Measurements from ENCODE around the gene ARSG.
"Not testable (repeated sequence)": the region's sequence is repeated elsewhere in the genome, so short reads cannot be mapped to it uniquely, and the experiment has no call there.

Gene ARSG

GRCh38 chr17:68325961-68326360, 34.7 kb downstream of the ARSG start:
- no peaks in the 10 kb centered on the region; the same call in 1 of the 2 replicates for H3K27me3 ChIP-seq

GRCh38 chr17:68326681-68327080, 35.4 kb downstream of the ARSG start:
- Histone ChIP-seq H3K4me3 (ENCODE audit: low read depth, low read length) (no peak overlapping the region), H3K27me3 (no peaks in the 10 kb centered on the region; the same call in 1 of the 2 replicates), H3K36me3 (no peaks in the 10 kb centered on the region), H3K4me1 (no peaks in the 10 kb centered on the region), H3K9me3 (peaks cover 4% of the 10 kb centered on the region; the same call in 1 of the 2 replicates)
- no peak for TF ChIP-seq CTCF (IDR thresholded peaks at IDR 0.05; ENCODE audit: low read depth, low read length)
- DNase-seq = no peak

More at GRCh38 chr17:68325961-68326360, 34.7 kb downstream of the ARSG start:
- DNase-seq = no peak
- Histone ChIP-seq H3K4me3 (ENCODE audit: low read depth, low read length) (no peak overlapping the region), H3K9me3 (no peaks in the 10 kb centered on the region), H3K4me1 (no peaks in the 10 kb centered on the region), H3K36me3 (no peaks in the 10 kb centered on the region)
- no peak for TF ChIP-seq CTCF (IDR thresholded peaks at IDR 0.05; ENCODE audit: low read depth, low read length)

GRCh38 chr17:68327823-68328557, 36.7 kb downstream of the ARSG start:
- Histone ChIP-seq H3K4me3 (ENCODE audit: low read depth, low read length) (no peak overlapping the region), H3K9me3 (peaks cover 4% of the 10 kb centered on the region; the same call in 1 of the 2 replicates), H3K27me3 (no peaks in the 10 kb centered on the region; the same call in 1 of the 2 replicates), H3K36me3 (no peaks in the 10 kb centered on the region), H3K4me1 (no peaks in the 10 kb centered on the region)
- no peak for TF ChIP-seq CTCF (IDR thresholded peaks at IDR 0.05; ENCODE audit: low read depth, low read length)
- no peak for DNase-seq

- DNase-seq = no peak
- H3K9me3 ChIP-seq = peaks cover 4% of the 10 kb centered on the region; the same call in 1 of the 2 replicates
- no peaks in the 10 kb centered on the region for H3K36me3 ChIP-seq
- no peak overlapping the region for H3K4me3 ChIP-seq (ENCODE audit: low read depth, low read length)
- H3K4me1 ChIP-seq = no peaks in the 10 kb centered on the region
- TF ChIP-seq CTCF (IDR thresholded peaks at IDR 0.05; ENCODE audit: low read depth, low read length) = no peak
- H3K27me3 ChIP-seq = no peaks in the 10 kb centered on the region; the same call in 1 of the 2 replicates
Measured at GRCh38 chr17:68328676-68329075, 37.4 kb downstream of the ARSG start.

GRCh38 chr17:68329331-68329730, 38.0 kb downstream of the ARSG start:
- no peaks in the 10 kb centered on the region for H3K4me1 ChIP-seq
- no peak for DNase-seq
- no peaks in the 10 kb centered on the region; the same call in 1 of the 2 replicates for H3K27me3 ChIP-seq
- H3K9me3 ChIP-seq = peaks cover 4% of the 10 kb centered on the region; the same call in 1 of the 2 replicates
- no peak overlapping the region for H3K4me3 ChIP-seq (ENCODE audit: low read depth, low read length)
- no peak for TF ChIP-seq CTCF (IDR thresholded peaks at IDR 0.05; ENCODE audit: low read depth, low read length)
- H3K36me3 ChIP-seq = no peaks in the 10 kb centered on the region

- H3K27me3 ChIP-seq; H3K4me1 ChIP-seq; H3K9me3 ChIP-seq; H3K36me3 ChIP-seq; DNase-seq; H3K4me3 ChIP-seq (ENCODE audit: low read depth, low read length): not testable (repeated sequence)
Measured at GRCh38 chr17:68331932-68332331, 40.6 kb downstream of the ARSG start.
